K562 (cell line): ENCODE measurements around the gene LAMA5. TPM values are rescaled to one million over a fixed set of nuclear protein-coding genes. Genes with fewer than 3 reads are reported as not detected.

Experiments
- POLR2H ChIP-seq: IDR thresholded peaks from 2 replicates; pipeline ENCODE4 v1.6.1; 2016; ENCODE audit warnings: missing genetic modification characterization, low read depth, mild to moderate bottlenecking, control low read depth, missing compliant biosample characterization, moderate library complexity
- TAF15 ChIP-seq: fragments of 200-400 bp; formaldehyde crosslinking; IDR thresholded peaks from 2 replicates; pipeline ENCODE4 v1.6.1; 2017; ENCODE audit warnings: mild to moderate bottlenecking, low read depth, low read length, moderate library complexity
- ZNF408 ChIP-seq: fragments of 250-450 bp; sonication (Bioruptor Pico); IDR thresholded peaks from 2 replicates; pipeline ENCODE4 v1.4.0; 2020; ENCODE audit warnings: low read depth, mild to moderate bottlenecking, moderate library complexity
- ZNF668 ChIP-seq: fragments of 250-450 bp; sonication (Bioruptor Pico); IDR thresholded peaks from 2 replicates; pipeline ENCODE4 v1.8.0; 2022; ENCODE audit warnings: mild to moderate bottlenecking, inconsistent platforms
- polyA plus RNA-seq, 8 experiments: library from polyadenylated mRNA; depleted of rRNA in 4 of 8; stranded (reverse) in 5 of 8; unstranded in 3 of 8; fragments of >200 nt; fragmentation: Nextera tagmentation in 2 of 8; fragmentation: Illumina TruSeq in 1 of 8; extraction: Ambion mirVana in 2 of 8; extraction: Trizol in 1 of 8; gene quantifications; 2 replicates each; pipeline versions ENCODE4 v1.2.1 to v1.2.3, GENCODE V29; 2011 to 2014; ENCODE audit warnings: inconsistent platforms in 1 of 8, missing spikeins in 1 of 8
- total RNA-seq, 7 experiments: library from RNA; depleted of rRNA in 6 of 7; stranded (reverse); fragments of >200 nt in 6 of 7; fragmentation: Illumina TruSeq in 2 of 7; extraction: Trizol in 2 of 7; gene quantifications; 2 replicates each; pipeline versions ENCODE4 v1.2.1 to v1.2.3, GENCODE V29; 2011 to 2021; ENCODE audit warnings: low replicate concordance in 1 of 7
- TF ChIP-seq, protein P1 (sequence below): fragments of 450-650 bp; IDR thresholded peaks from 2 replicates; pipeline ENCODE4 v1.6.1; 2016; ENCODE audit warnings: mild to moderate bottlenecking, moderate library complexity
- TF ChIP-seq, protein P2 (sequence below), 2 experiments: fragments of 450-650 bp; formaldehyde crosslinking in 1 of 2; IDR thresholded peaks; 2 replicates each; pipeline versions ENCODE4 v1.4.0 to v1.6.1; 2014 to 2020; ENCODE audit warnings: mild to moderate bottlenecking in 2 of 2, borderline replicate concordance in 1 of 2, low read depth in 1 of 2

LAMA5 gene
- total and polyA plus RNA-seq, 9 of the 15 experiments (the other 6 are each of a cell fraction or from before 2014, with no cell fraction given) = 0.31 to 101 (median 7.8) TPM

DNA sequence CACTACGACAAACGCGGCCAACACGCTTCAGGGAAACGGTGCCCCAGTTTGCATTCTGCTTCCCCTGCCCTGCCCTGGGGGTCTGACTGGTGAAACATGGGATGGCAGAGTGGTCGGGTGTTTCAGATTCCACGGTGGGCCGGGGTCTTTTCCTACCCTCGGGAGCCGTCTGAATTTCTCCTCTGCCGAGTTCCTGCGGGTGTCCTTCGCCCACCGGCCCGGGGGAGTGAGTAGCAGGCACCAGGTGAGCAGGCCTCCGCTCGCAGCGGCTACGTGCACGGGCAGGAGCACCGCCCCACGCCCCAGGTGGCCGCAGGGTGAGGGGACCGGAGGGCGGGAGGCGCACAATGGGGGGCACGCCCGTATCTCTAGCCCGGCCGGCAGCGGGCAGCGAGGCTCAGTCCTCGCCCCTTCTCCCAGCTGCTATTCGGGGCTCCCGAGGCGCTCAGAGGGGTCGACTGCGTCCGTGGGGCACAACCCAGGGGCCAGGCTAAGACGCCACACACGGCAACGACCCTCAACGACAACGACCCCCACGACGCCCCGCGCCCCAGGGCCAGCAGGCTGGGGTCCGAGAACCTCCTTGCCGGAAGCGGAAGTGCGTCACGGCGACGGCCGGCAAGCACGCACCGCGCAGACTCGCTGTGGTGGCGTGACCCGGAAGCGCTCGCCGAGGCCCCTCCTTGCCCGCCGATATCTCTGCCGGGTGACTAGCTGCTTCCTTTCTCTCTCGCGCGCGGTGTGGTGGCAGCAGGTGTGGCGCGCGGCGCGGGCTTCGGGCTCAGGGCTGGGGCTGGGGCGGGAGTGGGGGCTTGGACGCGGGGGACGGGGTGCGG, 19.5 kb upstream of the LAMA5 start, which contains the start of gene RPS21 (continued):
- TF ChIP-seq, protein P1, sequence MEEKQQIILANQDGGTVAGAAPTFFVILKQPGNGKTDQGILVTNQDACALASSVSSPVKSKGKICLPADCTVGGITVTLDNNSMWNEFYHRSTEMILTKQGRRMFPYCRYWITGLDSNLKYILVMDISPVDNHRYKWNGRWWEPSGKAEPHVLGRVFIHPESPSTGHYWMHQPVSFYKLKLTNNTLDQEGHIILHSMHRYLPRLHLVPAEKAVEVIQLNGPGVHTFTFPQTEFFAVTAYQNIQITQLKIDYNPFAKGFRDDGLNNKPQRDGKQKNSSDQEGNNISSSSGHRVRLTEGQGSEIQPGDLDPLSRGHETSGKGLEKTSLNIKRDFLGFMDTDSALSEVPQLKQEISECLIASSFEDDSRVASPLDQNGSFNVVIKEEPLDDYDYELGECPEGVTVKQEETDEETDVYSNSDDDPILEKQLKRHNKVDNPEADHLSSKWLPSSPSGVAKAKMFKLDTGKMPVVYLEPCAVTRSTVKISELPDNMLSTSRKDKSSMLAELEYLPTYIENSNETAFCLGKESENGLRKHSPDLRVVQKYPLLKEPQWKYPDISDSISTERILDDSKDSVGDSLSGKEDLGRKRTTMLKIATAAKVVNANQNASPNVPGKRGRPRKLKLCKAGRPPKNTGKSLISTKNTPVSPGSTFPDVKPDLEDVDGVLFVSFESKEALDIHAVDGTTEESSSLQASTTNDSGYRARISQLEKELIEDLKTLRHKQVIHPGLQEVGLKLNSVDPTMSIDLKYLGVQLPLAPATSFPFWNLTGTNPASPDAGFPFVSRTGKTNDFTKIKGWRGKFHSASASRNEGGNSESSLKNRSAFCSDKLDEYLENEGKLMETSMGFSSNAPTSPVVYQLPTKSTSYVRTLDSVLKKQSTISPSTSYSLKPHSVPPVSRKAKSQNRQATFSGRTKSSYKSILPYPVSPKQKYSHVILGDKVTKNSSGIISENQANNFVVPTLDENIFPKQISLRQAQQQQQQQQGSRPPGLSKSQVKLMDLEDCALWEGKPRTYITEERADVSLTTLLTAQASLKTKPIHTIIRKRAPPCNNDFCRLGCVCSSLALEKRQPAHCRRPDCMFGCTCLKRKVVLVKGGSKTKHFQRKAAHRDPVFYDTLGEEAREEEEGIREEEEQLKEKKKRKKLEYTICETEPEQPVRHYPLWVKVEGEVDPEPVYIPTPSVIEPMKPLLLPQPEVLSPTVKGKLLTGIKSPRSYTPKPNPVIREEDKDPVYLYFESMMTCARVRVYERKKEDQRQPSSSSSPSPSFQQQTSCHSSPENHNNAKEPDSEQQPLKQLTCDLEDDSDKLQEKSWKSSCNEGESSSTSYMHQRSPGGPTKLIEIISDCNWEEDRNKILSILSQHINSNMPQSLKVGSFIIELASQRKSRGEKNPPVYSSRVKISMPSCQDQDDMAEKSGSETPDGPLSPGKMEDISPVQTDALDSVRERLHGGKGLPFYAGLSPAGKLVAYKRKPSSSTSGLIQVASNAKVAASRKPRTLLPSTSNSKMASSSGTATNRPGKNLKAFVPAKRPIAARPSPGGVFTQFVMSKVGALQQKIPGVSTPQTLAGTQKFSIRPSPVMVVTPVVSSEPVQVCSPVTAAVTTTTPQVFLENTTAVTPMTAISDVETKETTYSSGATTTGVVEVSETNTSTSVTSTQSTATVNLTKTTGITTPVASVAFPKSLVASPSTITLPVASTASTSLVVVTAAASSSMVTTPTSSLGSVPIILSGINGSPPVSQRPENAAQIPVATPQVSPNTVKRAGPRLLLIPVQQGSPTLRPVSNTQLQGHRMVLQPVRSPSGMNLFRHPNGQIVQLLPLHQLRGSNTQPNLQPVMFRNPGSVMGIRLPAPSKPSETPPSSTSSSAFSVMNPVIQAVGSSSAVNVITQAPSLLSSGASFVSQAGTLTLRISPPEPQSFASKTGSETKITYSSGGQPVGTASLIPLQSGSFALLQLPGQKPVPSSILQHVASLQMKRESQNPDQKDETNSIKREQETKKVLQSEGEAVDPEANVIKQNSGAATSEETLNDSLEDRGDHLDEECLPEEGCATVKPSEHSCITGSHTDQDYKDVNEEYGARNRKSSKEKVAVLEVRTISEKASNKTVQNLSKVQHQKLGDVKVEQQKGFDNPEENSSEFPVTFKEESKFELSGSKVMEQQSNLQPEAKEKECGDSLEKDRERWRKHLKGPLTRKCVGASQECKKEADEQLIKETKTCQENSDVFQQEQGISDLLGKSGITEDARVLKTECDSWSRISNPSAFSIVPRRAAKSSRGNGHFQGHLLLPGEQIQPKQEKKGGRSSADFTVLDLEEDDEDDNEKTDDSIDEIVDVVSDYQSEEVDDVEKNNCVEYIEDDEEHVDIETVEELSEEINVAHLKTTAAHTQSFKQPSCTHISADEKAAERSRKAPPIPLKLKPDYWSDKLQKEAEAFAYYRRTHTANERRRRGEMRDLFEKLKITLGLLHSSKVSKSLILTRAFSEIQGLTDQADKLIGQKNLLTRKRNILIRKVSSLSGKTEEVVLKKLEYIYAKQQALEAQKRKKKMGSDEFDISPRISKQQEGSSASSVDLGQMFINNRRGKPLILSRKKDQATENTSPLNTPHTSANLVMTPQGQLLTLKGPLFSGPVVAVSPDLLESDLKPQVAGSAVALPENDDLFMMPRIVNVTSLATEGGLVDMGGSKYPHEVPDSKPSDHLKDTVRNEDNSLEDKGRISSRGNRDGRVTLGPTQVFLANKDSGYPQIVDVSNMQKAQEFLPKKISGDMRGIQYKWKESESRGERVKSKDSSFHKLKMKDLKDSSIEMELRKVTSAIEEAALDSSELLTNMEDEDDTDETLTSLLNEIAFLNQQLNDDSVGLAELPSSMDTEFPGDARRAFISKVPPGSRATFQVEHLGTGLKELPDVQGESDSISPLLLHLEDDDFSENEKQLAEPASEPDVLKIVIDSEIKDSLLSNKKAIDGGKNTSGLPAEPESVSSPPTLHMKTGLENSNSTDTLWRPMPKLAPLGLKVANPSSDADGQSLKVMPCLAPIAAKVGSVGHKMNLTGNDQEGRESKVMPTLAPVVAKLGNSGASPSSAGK = no peak
- TF ChIP-seq, protein P2, sequence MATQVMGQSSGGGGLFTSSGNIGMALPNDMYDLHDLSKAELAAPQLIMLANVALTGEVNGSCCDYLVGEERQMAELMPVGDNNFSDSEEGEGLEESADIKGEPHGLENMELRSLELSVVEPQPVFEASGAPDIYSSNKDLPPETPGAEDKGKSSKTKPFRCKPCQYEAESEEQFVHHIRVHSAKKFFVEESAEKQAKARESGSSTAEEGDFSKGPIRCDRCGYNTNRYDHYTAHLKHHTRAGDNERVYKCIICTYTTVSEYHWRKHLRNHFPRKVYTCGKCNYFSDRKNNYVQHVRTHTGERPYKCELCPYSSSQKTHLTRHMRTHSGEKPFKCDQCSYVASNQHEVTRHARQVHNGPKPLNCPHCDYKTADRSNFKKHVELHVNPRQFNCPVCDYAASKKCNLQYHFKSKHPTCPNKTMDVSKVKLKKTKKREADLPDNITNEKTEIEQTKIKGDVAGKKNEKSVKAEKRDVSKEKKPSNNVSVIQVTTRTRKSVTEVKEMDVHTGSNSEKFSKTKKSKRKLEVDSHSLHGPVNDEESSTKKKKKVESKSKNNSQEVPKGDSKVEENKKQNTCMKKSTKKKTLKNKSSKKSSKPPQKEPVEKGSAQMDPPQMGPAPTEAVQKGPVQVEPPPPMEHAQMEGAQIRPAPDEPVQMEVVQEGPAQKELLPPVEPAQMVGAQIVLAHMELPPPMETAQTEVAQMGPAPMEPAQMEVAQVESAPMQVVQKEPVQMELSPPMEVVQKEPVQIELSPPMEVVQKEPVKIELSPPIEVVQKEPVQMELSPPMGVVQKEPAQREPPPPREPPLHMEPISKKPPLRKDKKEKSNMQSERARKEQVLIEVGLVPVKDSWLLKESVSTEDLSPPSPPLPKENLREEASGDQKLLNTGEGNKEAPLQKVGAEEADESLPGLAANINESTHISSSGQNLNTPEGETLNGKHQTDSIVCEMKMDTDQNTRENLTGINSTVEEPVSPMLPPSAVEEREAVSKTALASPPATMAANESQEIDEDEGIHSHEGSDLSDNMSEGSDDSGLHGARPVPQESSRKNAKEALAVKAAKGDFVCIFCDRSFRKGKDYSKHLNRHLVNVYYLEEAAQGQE (IDR thresholded peaks at IDR 0.05; ENCODE audit: borderline replicate concordance) = no peak
- TF ChIP-seq, protein P2 (CRISPR knock-in tag; IDR thresholded peaks at IDR 0.05; ENCODE audit: low read depth) = 0 out of 2 replicates have a peak, but pooled peaks have one; percentile 21
- TF ChIP-seq TAF15 = no peak
- peak; percentile 60 for TF ChIP-seq POLR2H (tag)
- TF ChIP-seq ZNF668 (CRISPR knock-in tag) = no peak
- TF ChIP-seq ZNF408 (CRISPR knock-in tag) = no peak
